ENCODE measurements around the gene ZER1.

ZER1 gene

DNA sequence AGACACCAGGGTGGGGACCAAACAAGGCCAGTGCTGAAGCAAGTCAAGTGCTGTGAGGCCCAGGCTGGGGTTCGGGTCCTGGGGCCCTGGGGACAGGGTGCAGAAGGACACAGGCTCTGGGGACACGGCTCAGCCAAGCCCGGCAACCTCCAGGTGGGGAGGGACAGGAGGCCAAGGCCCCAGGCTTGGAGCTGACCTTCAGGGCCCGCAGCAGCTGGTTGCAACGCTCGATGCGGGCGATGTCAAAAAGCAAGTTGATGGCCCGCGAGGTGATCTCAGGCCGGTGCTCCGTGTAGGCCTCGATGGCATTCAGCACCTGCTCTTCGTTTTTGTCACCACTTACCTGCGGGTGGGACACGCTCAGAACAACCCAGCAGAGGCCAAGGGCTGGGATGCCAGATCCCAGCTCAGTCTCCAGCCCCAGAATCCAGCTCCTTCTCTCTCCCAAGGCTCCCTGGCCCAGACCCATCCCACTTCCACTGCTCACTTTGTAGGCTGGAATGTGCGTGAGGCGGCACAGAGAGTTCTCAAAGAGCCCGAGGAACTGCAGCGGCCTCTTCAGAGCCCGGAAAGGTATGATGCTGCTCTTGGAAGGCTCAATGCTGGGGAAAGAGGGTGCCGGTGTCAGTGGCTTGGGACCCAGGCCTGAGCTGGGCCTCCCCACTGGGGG is 20.7 kb downstream of the ZER1 start:
- no peak for TF ChIP-seq JUND (IDR thresholded peaks at IDR 0.05; ENCODE audit: low read depth)
- in situ Hi-C loops (cut with HindIII; ENCODE audit: low pct_unique_long_range_greater_than_20kb, low sequenced_read_pairs) = no loop called here
- no peak for DNase-seq (ENCODE audit: low read depth in 1 of 2, low spot score in 1 of 2)

DNA sequence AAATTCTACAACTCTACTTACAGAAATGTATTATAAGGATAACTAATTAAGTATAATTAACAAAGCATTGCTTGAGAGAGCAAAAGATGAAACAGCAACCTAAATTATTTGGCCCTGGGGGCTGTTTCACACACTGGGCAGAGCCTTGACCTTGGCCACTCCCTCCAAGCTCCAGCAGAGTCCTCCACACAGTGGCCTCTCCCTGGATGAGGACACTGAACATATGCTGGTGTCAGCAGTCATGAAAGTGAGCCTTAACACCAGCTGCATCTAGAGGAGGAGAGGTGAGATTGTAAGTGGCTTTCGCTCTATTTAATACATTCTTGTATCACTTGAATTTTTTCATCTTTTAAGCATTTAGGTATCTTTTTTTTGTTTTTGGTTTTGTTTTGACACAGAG is 24.5 kb downstream of the ZER1 start:
- in situ Hi-C loops (cut with HindIII; ENCODE audit: low pct_unique_long_range_greater_than_20kb, low sequenced_read_pairs) = no loop called here
- no peak for TF ChIP-seq JUND (IDR thresholded peaks at IDR 0.05; ENCODE audit: low read depth)
- DNase-seq (ENCODE audit: low read depth in 1 of 2, low spot score in 1 of 2) = no peak

DNA sequence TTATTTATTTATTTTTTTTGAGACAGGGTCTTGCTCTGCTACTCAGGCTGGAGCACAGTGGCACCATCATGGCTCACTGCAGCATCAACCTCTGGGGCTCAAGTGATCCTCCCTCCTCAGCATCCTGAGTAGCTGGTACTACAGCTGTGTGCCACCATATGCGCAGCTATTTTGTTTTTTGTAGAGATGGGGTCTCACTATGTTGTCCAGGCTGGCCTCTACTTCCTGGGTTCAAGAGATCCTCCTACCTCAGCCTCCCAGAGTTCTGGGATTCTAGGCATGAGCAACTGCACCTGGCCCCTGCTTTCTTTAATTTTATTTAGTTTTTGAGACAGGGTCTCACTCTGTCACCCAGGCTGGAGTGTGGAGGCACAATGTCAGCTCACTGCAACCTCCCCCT is 28.3 kb downstream of the ZER1 start:
- TF ChIP-seq JUND (IDR thresholded peaks at IDR 0.05; ENCODE audit: low read depth) = no peak
- in situ Hi-C loops (cut with HindIII; ENCODE audit: low pct_unique_long_range_greater_than_20kb, low sequenced_read_pairs) = no loop called here
- DNase-seq (ENCODE audit: low read depth in 1 of 2, low spot score in 1 of 2) = no peak

DNA sequence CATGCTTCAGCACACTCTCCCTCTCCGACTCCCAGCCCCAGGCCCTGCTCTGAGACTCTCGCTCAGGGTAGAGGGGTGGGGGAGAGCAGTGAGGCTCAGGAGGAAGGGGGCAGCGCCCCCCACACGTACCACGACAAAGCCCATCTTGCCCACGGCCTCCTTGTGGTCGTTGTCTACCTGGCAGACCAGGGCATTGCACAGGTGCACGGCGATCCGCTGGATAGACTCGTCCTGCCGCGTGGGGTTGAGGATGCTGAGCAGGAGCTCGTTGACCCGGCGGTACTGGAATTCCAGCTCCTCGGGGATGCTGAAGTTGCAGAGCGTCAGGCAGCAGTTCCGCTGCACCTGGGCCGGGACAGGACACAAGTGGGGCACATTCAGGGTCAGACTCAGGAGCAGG is 29.3 kb downstream of the ZER1 start:
- TF ChIP-seq JUND (IDR thresholded peaks at IDR 0.05; ENCODE audit: low read depth) = no peak
- in situ Hi-C loops (cut with HindIII; ENCODE audit: low pct_unique_long_range_greater_than_20kb, low sequenced_read_pairs) = no loop called here
- peak in 1 of 2 experiments; percentile 24 for DNase-seq (ENCODE audit: low read depth in 1 of 2, low spot score in 1 of 2)

DNA sequence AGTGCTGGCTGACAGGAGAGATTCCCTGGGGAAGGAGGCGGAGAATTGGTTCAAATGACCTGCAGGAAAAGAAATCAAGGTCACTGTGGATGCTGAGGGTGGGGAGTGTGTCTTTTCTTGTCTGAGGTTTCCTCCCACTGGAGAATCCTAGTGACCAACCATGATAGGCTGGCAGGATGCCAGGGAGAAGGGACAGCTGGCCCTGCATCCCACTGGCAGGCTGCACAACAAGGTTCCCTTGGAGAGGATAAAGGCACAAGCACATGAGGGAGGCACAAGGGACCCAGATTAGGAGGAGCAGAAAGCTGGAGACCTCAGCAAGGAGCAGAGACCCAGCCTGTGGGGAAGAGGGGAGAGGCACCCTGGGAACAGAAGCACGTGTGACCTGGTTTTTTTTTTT is 36.4 kb downstream of the ZER1 start:
- no peak for TF ChIP-seq JUND (IDR thresholded peaks at IDR 0.05; ENCODE audit: low read depth)
- in situ Hi-C loops (cut with HindIII; ENCODE audit: low pct_unique_long_range_greater_than_20kb, low sequenced_read_pairs) = no loop called here
- no peak for DNase-seq (ENCODE audit: low read depth in 1 of 2, low spot score in 1 of 2)

DNA sequence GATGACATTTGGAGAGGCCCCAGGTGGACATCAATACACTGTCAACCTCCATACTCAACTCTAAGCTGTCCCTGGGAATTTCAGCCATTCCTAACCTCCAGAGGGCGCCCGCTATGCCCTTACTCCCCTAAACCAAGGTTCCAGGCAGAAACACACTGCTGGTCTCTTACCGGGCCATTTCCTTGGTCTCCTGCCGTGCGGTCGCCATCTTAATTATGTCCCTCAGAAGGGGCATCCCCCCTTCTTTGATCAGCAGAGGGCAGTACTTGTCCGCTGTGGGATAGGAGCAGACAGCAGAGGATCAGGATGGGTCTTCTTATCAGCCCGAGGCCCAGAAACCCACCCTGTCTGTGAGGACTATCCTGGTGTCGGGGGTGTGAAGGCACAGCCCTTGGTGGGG is 38.5 kb downstream of the ZER1 start:
- peak; percentile 82 to 94 for DNase-seq (ENCODE audit: low read depth in 1 of 2, low spot score in 1 of 2)
- TF ChIP-seq JUND (IDR thresholded peaks at IDR 0.05; ENCODE audit: low read depth) = no peak
- in situ Hi-C loops (cut with HindIII; ENCODE audit: low pct_unique_long_range_greater_than_20kb, low sequenced_read_pairs) = no loop called here

DNA sequence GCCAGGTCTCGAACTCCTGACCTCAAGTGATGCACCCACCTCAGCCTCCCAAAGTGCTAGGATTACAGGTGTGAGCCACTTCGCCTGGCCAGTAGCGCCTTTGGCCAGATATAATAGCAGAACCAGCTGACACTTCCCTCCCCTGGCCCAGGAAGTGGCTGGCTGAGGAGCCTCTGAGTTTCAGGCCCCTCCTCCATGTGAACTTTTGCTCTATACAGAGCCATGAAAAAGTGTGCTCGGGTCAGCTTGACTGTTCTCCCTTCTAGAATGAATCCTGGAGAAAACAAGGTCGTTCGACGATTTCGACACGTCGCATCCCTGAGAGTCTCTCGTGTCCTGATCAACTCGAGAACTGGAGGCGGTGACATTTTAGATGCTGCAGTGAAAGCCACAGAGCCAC is 39.2 kb downstream of the ZER1 start:
- no peak for DNase-seq (ENCODE audit: low read depth in 1 of 2, low spot score in 1 of 2)
- no peak for TF ChIP-seq JUND (IDR thresholded peaks at IDR 0.05; ENCODE audit: low read depth)
- in situ Hi-C loops (cut with HindIII; ENCODE audit: low pct_unique_long_range_greater_than_20kb, low sequenced_read_pairs) = no loop called here

DNA sequence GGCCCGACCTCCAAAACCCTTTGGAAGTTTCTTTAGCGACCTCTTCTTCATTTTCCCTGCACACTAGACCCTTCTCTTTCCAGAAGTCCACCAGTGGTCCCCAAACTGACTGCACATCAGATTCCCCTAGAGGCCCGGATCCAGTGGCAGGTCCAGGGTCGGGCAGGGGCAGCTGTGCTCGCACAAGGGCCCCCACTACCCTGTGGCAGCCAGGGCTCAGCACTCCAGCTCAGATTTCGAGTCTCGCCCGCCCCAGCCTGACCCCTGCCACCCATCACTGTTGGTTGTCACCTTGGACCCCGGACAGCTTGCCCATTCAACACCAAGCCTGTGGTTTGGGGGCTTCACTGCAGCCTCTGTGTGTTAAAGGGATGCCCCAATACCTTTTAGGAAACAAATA is 40.0 kb downstream of the ZER1 start:
- in situ Hi-C loops (cut with HindIII; ENCODE audit: low pct_unique_long_range_greater_than_20kb, low sequenced_read_pairs) = no loop called here
- no peak for DNase-seq (ENCODE audit: low read depth in 1 of 2, low spot score in 1 of 2)
- TF ChIP-seq JUND (IDR thresholded peaks at IDR 0.05; ENCODE audit: low read depth) = no peak

DNA sequence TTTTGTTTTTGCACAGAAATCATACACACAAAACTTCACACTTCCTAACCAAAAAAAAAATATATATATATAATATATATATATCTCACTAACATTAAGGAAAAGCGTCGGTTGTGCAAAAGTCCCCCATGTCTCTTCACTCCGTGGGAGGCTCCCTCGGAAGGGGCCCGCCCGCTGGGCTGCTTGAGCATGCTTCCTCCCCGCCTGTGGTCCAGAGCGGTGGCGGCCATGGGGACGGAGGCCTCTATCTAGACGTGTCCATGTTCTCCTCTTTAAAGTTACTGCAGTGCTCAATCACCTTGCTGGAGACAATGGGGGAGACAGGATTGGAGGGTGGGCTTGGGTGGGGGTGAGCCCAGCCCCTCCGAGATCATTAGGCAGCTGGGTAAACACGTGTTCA is 40.6 kb downstream of the ZER1 start:
- in situ Hi-C loops (cut with HindIII; ENCODE audit: low pct_unique_long_range_greater_than_20kb, low sequenced_read_pairs) = no loop called here
- TF ChIP-seq JUND (IDR thresholded peaks at IDR 0.05; ENCODE audit: low read depth) = no peak
- no peak for DNase-seq (ENCODE audit: low read depth in 1 of 2, low spot score in 1 of 2)

DNA sequence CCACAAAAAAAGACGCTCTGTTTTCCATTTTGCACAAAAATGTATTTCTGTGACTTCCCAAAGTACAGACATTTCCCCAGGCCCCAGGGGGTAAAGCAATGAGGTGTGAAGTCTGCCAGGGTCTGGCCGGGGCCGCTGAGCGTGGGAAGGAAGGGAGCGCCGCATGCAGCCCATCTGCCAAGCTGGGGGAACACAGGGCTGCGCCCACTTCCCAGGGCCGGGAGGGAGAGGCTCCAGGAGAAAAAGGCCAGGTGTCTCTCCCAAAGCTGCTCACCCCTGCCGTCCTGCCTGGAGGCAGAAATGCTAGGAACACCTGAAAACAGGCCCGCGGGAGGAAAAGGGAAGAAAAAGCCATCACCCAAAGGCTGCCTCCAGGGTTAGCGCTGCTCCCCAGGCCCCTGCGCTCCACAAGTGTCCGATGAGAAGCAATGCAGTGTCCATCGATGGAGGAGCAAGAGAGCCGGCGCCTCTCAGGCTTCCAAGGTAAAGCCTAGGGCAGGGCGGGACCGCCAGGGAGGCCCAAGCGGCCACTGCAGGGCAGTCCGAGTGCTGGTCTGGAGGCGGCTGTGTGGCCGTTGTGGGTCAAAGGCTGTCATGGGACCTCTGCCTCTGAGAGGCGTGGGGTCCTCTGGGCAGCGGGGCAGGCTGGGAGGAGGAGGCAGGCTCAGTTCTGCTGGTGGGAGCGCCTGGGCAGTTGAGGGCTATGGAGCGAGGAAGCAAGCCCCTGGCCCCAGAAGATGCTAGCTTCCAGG is 41.8 kb downstream of the ZER1 start:
- no peak for TF ChIP-seq JUND (IDR thresholded peaks at IDR 0.05; ENCODE audit: low read depth)
- no peak for DNase-seq (ENCODE audit: low read depth in 1 of 2, low spot score in 1 of 2)
- in situ Hi-C loops (cut with HindIII; ENCODE audit: low pct_unique_long_range_greater_than_20kb, low sequenced_read_pairs) = no loop called here

DNA sequence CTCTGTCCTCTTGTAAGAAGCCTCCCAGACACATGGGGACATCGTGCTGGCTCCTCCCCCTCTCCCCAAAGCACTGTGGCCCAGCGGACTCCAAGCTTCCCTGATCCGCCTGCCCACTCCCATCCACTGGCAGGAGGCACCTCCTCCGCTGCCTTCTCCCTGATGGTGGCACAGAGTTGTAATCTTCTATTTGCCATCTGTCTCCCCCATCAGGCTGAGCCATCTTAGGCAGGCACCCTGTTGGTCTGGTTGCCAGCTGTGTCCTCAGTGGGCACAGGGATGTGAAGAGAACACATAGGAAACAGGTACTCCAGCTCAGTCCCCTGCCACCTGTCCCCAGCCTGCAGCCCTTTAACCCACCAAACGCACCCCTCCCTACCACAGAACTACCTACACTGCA is 42.4 kb downstream of the ZER1 start:
- no peak for DNase-seq (ENCODE audit: low read depth in 1 of 2, low spot score in 1 of 2)
- in situ Hi-C loops (cut with HindIII; ENCODE audit: low pct_unique_long_range_greater_than_20kb, low sequenced_read_pairs) = no loop called here

DNA sequence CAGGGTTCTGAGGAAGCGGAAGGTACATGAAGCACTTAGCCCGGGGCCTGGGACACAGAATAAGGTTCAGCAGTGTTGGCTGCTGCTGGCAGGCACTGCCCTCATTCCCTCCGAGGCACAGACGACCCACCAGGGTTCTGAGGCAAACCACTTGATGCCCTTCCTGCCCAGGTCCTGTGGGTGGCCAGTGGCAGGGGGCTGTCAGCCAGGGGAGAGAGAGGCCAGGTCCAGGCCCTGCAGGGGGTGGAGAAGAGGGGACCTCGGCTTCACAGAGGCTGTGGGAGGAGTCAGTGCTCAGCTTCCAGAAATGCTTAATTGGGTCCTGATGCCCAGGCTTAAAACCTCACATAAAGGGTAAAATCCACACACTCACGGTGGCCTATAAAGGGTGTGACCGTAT is 43.4 kb downstream of the ZER1 start:
- no peak for TF ChIP-seq JUND (IDR thresholded peaks at IDR 0.05; ENCODE audit: low read depth)
- DNase-seq (ENCODE audit: low read depth in 1 of 2, low spot score in 1 of 2) = no peak
- in situ Hi-C loops (cut with HindIII; ENCODE audit: low pct_unique_long_range_greater_than_20kb, low sequenced_read_pairs) = no loop called here

More for the DNA sequence above, 42.4 kb downstream of the ZER1 start:
- TF ChIP-seq JUND (IDR thresholded peaks at IDR 0.05; ENCODE audit: low read depth) = no peak

DNA sequence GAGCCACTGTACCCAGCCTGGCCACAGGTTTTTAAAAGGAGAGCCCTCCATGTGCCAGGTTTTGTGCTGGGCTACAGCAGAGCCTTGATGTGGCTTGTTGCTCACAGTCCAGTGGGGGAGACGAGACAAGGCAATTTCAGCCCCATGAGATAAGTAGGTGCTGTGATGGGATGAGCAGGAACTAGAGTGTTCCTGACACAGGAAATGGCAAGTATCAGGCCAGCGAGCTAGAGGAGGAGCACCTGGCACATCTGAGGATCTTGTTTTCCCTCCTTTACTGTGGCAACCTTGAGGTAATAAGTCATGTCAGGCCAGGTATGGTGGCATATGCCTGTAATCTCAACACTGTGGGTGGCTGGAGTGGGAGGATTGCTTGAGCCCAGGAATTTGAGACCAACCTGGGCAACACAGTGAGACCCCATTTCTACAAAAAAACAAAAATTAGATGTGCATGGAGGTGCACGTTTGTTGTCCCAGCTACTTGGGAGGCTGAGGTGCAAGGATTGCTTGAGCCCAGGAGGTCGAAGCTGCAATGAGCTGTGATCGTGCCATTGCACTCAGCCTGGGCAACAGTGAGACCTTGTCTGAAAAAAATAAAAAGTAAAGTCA is 44.0 kb downstream of the ZER1 start:
- no peak for DNase-seq (ENCODE audit: low read depth in 1 of 2, low spot score in 1 of 2)
- no peak for TF ChIP-seq JUND (IDR thresholded peaks at IDR 0.05; ENCODE audit: low read depth)
- in situ Hi-C loops (cut with HindIII; ENCODE audit: low pct_unique_long_range_greater_than_20kb, low sequenced_read_pairs) = no loop called here

Data from T47D (cell line).